HepG2 (cell line): ENCODE measurements around the gene ZFAND2B.

Experiments used
- CAMTA2 ChIP-seq: sonication (generic); formaldehyde crosslinking; IDR thresholded peaks from 2 replicates; pipeline ENCODE4 v1.4.0; 2020; ENCODE audit warnings: mild to moderate bottlenecking, missing genetic modification reagents, borderline replicate concordance
- ZNF24 ChIP-seq: fragments of 450-650 bp; IDR thresholded peaks from 2 replicates; pipeline ENCODE4 v1.6.1; 2017; ENCODE audit warnings: antibody characterized with exemption, mild to moderate bottlenecking

- TF ChIP-seq CAMTA2 (CRISPR knock-in tag) (no peak), ZNF24 (no peak)
These were observed 25.1 kb upstream of the ZFAND2B start for GRCh38 chr2:219181531-219181930.
